ENCODE data around the gene MASP1.

DNA sequence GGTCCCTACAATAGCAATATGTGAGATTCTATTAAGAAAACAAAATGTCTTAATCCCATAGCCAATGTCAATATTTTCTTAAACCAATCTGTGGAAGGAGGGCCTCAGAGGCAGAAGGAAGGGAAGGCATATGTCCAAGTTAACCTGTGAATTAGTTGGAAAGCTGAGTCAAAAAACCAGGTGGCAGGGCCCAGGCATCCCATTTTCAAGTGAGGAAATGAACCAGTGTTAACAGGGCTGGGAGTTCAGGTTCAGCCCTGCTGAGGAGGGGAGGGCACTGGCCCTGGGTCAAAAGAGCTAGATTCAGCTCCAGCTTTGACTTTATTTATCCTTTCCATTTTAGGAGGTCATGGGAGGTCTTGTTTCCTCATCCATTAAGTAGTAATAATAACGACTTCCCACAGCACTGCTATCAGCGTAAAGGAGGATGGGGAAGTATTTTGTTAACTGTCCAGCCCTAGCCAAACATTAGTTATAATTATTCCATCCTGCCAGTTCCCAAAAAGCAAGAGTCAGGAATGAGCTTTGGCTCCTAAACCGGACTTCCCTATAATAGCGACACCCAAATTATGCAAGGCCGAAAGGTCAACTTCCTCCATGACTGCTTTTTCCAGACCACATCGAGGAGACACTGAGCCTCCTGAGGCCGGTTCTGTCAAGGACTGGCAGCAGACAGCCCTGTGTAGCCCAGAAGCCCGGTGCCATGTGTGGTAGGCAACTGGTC, 3.2 kb downstream of the MASP1 start:
- TF ChIP-seq, protein P1, sequence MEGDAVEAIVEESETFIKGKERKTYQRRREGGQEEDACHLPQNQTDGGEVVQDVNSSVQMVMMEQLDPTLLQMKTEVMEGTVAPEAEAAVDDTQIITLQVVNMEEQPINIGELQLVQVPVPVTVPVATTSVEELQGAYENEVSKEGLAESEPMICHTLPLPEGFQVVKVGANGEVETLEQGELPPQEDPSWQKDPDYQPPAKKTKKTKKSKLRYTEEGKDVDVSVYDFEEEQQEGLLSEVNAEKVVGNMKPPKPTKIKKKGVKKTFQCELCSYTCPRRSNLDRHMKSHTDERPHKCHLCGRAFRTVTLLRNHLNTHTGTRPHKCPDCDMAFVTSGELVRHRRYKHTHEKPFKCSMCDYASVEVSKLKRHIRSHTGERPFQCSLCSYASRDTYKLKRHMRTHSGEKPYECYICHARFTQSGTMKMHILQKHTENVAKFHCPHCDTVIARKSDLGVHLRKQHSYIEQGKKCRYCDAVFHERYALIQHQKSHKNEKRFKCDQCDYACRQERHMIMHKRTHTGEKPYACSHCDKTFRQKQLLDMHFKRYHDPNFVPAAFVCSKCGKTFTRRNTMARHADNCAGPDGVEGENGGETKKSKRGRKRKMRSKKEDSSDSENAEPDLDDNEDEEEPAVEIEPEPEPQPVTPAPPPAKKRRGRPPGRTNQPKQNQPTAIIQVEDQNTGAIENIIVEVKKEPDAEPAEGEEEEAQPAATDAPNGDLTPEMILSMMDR (IDR thresholded peaks at IDR 0.05) = no peak
- TF ChIP-seq ZFX (IDR thresholded peaks at IDR 0.05; ENCODE audit: borderline replicate concordance) = no peak
